Progenitor cell of endocrine pancreas (in vitro differentiated cells): ENCODE measurements around the gene UBXN1. TPM values are rescaled to one million over a fixed set of nuclear protein-coding genes. Genes with fewer than 3 reads are reported as not detected.

Experiments
- DNase-seq: peaks from one replicate; pipeline ENCODE4 v3.0.0; 2021; ENCODE audit warnings: low spot score; ENCODE audit not compliant: unreplicated experiment
- H3K27ac Mint-ChIP-seq: 2 replicates; pipeline ENCODE4 v1.8.0; 2021; ENCODE audit warnings: mild to moderate bottlenecking, moderate library complexity, mixed read lengths
- H3K27me3 Mint-ChIP-seq: 2 replicates; pipeline ENCODE4 v1.8.0; 2021; ENCODE audit warnings: mixed read lengths
- H3K36me3 Mint-ChIP-seq: 2 replicates; pipeline ENCODE4 v1.8.0; 2022; ENCODE audit warnings: mixed read lengths; ENCODE audit not compliant: insufficient read depth
- H3K4me1 Mint-ChIP-seq: 2 replicates; pipeline ENCODE4 v1.8.0; 2021; ENCODE audit warnings: low read depth, mixed read lengths
- H3K4me3 Mint-ChIP-seq: 2 replicates; pipeline ENCODE4 v1.8.0; 2021; ENCODE audit warnings: low read depth, mild to moderate bottlenecking, moderate library complexity, mixed read lengths
- H3K9me3 Mint-ChIP-seq: 2 replicates; pipeline ENCODE4 v1.8.0; 2021; ENCODE audit warnings: low read depth, mixed read lengths
- CTCF ChIP-seq: fragments of 200-600 bp; sonication (generic); IDR thresholded peaks from one replicate; pipeline ENCODE4 v1.5.0; 2021; ENCODE audit warnings: antibody characterized with exemption, mild to moderate bottlenecking; ENCODE audit not compliant: unreplicated experiment
- total RNA-seq: library from RNA; stranded (reverse); gene quantifications from 2 replicates; pipeline ENCODE4 v1.2.1, GENCODE V29; 2021

UBXN1 gene
- total RNA-seq, 1 donor from 2014 or later = 102 TPM

- H3K36me3 Mint-ChIP-seq = peaks cover 2% of the 10 kb centered on the region
- no peak for TF ChIP-seq CTCF
- H3K9me3 Mint-ChIP-seq = no peaks in the 10 kb centered on the region
- H3K4me3 Mint-ChIP-seq = peak overlapping the region; percentile 99
- no peak for DNase-seq
- no peaks in the 10 kb centered on the region for H3K27me3 Mint-ChIP-seq
- peaks cover 21% of the 10 kb centered on the region for H3K4me1 Mint-ChIP-seq
- H3K27ac Mint-ChIP-seq = peak overlapping the region; percentile 66
Measured at GRCh38 chr11:62669420-62670161, 9.3 kb downstream of the UBXN1 start.

GRCh38 chr11:62667460-62667859, 11.4 kb downstream of the UBXN1 start:
- TF ChIP-seq CTCF = no peak
- peaks cover 19% of the 10 kb centered on the region for H3K4me1 Mint-ChIP-seq
- H3K9me3 Mint-ChIP-seq = no peaks in the 10 kb centered on the region
- H3K27ac Mint-ChIP-seq = no peak overlapping the region
- no peaks in the 10 kb centered on the region for H3K27me3 Mint-ChIP-seq
- no peak for DNase-seq
- H3K36me3 Mint-ChIP-seq = peaks cover 5% of the 10 kb centered on the region
- peak overlapping the region; percentile 24 for H3K4me3 Mint-ChIP-seq

- peaks cover 15% of the 10 kb centered on the region for H3K4me1 Mint-ChIP-seq
- no peaks in the 10 kb centered on the region for H3K9me3 Mint-ChIP-seq
- no peak overlapping the region for H3K27ac Mint-ChIP-seq
- H3K36me3 Mint-ChIP-seq = peaks cover 5% of the 10 kb centered on the region
- DNase-seq = no peak
- TF ChIP-seq CTCF = no peak
- peak overlapping the region; percentile 88 for H3K4me3 Mint-ChIP-seq
- H3K27me3 Mint-ChIP-seq = no peaks in the 10 kb centered on the region
Measured at GRCh38 chr11:62666259-62666926, 12.5 kb downstream of the UBXN1 start.

GRCh38 chr11:62665599-62666258, 13.1 kb downstream of the UBXN1 start:
- H3K4me1 Mint-ChIP-seq = peaks cover 12% of the 10 kb centered on the region
- no peaks in the 10 kb centered on the region for H3K9me3 Mint-ChIP-seq
- H3K27ac Mint-ChIP-seq = peak overlapping the region; percentile 98
- H3K27me3 Mint-ChIP-seq = no peaks in the 10 kb centered on the region
- H3K4me3 Mint-ChIP-seq = peak overlapping the region; percentile 88
- H3K36me3 Mint-ChIP-seq = peaks cover 5% of the 10 kb centered on the region
- DNase-seq = no peak
- no peak for TF ChIP-seq CTCF

GRCh38 chr11:62665075-62665598, 13.7 kb downstream of the UBXN1 start, which contains the start of the genes C11orf98 and CSKMT:
TSS of gene C11orf98 (minus strand) at chr11:62665210. CDS start at chr11:62665169, 41 bp downstream.
TSS of gene CSKMT (plus strand) at chr11:62665312. CDS start at chr11:62665880, 568 bp downstream.
- H3K36me3 Mint-ChIP-seq = peaks cover 5% of the 10 kb centered on the region
- peak within 1 kb of the TSS; percentile 88 for H3K4me3 Mint-ChIP-seq
- H3K27me3 Mint-ChIP-seq = no peaks in the 10 kb centered on the region
- peak within 1 kb of the TSS; percentile 98 for H3K27ac Mint-ChIP-seq
- H3K9me3 Mint-ChIP-seq = no peaks in the 10 kb centered on the region
- DNase-seq = peak; percentile 96
- no peak for TF ChIP-seq CTCF
- peaks cover 11% of the 10 kb centered on the region for H3K4me1 Mint-ChIP-seq
